HG03095 (cell line): ENCODE measurements around the gene RPS6KC1.
"Not testable (repeated sequence)": the region's sequence is repeated elsewhere in the genome, so short reads cannot be mapped to it uniquely, and the experiment has no call there.

Experiments used
- ATAC-seq: cut with Tn5 transposase; IDR thresholded peaks from one replicate; pipeline ENCODE4 v1.9.1; 2021; ENCODE audit warnings: moderate library complexity; ENCODE audit not compliant: unreplicated experiment

RPS6KC1 gene

GRCh38 chr1:213273546-213273945 lies 222.5 kb downstream of the RPS6KC1 start:
- ATAC-seq, result no peak

DNA sequence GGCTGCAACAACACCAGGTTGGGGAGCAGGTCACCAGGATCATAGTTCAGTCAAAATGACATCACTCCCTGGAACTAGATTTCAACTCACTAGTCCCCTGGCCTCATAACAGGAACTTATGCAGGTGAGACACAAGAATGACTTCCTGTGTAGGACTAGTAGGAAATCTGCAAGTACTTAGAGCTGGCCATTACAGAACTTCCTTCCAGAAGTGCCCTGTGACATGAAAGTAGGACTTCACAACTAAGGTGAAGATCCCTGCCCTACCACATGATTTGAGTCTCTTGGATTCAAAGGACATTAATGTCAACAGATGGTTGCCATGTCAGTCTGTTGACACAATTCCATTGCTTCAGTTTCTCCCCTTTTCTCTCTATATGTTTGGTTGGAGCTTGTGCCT lies 223.1 kb downstream of the RPS6KC1 start:
- ATAC-seq, result no peak

- ATAC-seq, result no peak
Measured at GRCh38 chr1:213275293-213275692, 224.3 kb downstream of the RPS6KC1 start.

DNA sequence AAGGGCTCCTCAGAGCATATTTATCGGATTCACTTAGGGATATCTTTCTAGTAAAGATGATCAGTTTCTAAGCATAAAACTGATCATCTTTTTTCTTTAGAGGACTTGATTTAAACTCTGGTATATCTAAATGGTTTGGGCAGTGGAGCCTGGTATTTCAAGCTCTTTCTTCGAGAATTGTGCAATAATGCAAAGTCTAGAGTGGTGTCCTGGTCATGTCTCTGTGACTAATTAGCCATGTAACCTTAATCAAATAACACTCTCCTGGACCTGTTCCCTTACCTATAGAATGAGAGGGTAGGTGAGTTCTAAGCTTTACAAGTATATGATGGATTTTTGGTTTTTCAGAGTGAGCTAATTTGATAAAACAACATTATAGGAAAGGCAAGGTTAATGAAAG lies 225.2 kb downstream of the RPS6KC1 start:
- no peak for ATAC-seq

DNA sequence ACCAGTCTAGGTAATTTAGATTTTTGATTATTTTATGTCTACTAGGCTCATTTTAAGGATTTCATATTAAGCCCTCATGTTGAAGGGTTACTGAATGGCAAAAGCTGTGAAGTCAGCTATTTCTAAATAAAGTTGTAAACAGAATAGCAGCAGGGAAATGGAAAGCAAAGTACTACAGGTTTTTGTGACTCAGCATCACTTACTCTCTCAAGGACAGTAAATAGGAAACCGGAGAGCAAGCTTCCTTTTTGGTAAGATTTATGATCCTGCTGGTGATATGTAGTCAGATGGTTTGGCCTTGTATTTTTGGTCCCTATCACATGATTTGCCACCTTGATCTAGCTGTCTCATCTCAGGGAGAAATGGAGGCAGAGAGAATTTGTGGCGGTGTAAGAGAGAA lies 226.0 kb downstream of the RPS6KC1 start:
- no peak for ATAC-seq

- ATAC-seq, result no peak
Measured at GRCh38 chr1:213279410-213279809, 228.4 kb downstream of the RPS6KC1 start.

- ATAC-seq, result no peak
Measured at GRCh38 chr1:213281640-213282301, 230.7 kb downstream of the RPS6KC1 start.

DNA sequence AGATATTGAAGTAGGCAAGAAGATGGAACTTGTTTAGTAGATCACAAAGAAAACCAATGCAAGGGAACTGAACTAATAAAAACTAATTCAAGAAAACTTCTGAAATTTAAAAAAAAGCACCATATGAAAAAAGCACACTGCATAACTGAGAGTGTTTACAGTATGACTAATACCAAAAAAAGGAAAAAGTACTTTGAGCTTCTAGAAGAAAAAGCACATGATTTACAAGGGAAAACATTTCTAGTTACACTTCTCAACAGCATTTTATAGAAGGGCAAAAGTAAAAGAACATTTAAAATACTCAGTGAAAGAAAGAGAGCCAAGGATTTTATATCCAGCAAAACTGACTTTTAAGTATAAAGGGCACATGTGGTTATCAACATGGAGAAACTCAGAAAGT lies 233.6 kb downstream of the RPS6KC1 start:
- ATAC-seq, result no peak

GRCh38 chr1:213286235-213286634 lies 235.2 kb downstream of the RPS6KC1 start:
- ATAC-seq, result no peak

DNA sequence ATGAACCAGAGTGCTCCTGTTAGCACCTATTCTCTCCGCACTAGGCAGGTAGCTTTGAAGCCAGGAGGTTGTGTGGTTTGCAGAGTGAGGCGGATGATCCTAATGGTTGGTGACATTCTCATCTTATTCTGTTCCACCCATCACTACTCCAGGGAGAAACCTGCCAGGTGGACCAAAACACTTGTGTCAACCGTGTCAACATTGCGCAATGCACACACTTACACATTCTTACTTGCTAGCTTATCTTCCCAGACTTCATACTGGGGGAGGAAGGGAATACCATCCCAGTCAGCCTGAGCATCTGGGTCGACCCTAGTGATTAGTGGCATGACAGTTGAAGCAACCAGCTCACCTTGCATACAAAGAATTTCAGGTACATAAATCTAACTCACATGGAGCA lies 236.9 kb downstream of the RPS6KC1 start:
- no peak for ATAC-seq

GRCh38 chr1:213291526-213291925 lies 240.5 kb downstream of the RPS6KC1 start:
- ATAC-seq, result no peak

DNA sequence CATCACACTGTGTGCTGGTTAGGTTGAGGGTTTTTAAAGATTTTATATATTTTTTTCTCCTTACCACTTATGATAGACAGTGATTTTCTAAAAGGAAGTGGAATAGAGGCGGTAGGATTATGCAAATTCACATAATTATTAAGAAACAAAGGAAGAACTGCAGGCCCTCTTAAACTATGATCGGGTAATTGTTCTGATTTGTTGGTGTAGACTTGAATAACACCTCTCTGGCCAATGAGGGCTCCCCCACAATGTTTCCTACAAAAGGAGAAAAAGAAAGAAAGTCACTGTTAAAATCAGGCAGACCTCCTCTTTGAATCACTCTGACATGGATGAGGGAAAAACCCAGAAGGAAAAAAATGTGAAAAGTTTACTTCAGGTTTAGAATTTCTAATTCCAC lies 241.6 kb downstream of the RPS6KC1 start:
- ATAC-seq, result no peak

- ATAC-seq, result no peak
Measured at GRCh38 chr1:213295860-213296259, 244.8 kb downstream of the RPS6KC1 start.

- no peak for ATAC-seq
Measured at GRCh38 chr1:213296558-213296957, 245.5 kb downstream of the RPS6KC1 start.

- ATAC-seq, result no peak
Measured at GRCh38 chr1:213297021-213297420, 246.0 kb downstream of the RPS6KC1 start.

DNA sequence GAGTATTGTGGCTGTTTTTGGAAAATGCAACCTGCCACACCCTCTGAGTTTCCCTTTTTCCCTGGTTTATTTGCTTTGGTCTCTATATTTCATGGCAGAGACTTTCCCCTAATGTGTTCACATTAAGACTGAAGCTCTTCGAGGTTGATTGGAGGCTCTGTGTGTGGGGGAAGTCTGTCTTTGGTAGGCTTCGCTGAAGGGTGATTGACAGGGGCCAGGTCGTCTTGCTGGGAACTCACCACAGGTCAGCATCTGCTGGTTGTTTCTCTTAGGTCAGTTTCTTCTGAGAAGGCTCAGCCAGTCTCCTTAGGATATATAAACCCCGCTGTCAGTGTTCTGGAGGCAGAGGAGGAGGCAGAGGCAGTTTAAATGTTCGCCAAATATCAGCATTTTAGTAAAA lies 249.4 kb downstream of the RPS6KC1 start:
- ATAC-seq, result no peak

DNA sequence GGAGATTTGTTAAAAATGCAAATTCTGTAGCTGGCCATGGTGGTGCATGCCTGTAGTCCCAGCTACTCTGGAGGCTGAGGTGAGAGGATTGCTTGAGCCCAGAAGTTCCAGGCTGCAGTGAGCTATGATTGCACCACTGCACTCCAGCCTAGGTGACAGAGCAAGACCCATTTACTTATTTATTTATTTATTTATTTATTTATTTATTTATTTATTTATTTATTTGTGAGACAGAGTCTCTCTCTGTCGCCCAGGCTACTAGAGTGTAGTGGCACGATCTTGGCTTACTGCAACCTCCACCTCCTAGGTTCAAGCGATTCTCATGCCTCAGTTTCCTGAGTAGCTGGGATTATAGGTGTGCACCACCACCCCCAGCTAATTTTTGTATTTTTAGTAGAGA lies 250.5 kb downstream of the RPS6KC1 start:
- not testable (repeated sequence) for ATAC-seq

GRCh38 chr1:213303286-213303685 lies 252.2 kb downstream of the RPS6KC1 start:
- no peak for ATAC-seq

DNA sequence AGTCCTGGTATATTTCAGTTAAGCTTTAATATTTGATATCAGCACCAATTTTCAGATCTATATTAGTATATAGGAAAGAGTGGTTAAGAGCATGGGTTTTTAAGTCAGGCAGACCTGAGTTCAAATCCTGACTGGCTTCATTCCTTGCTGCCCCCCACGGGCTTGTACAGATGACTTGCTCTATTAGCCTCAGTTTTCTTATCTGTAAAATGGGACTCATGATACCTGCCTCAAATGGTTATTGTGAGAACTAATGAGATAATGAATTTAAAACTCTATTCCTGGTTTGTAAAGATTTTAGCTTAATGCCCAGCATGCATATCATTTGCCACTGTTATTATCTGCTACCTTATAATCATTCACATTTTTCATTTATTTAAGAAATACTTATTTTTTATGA lies 264.5 kb downstream of the RPS6KC1 start:
- ATAC-seq, result no peak

DNA sequence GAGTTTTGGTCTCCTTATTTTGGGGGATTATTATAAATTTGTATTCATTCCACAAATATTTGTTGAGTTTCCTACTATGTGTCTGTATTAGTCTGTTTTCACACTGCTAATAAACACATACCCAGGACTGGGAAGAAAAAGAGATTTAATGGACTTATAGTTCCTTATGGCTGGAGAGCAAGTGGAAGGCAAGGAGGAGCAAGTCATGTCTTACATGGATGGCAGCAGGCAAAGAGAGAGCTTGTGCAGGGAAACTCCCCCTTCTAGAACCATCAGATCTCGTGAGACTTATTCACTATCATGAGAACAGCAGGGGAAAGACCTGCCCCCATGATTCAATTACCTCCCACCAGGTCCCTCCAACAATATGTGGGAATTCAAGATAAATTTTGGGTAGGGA lies 267.4 kb downstream of the RPS6KC1 start:
- ATAC-seq, result not testable (repeated sequence)

DNA sequence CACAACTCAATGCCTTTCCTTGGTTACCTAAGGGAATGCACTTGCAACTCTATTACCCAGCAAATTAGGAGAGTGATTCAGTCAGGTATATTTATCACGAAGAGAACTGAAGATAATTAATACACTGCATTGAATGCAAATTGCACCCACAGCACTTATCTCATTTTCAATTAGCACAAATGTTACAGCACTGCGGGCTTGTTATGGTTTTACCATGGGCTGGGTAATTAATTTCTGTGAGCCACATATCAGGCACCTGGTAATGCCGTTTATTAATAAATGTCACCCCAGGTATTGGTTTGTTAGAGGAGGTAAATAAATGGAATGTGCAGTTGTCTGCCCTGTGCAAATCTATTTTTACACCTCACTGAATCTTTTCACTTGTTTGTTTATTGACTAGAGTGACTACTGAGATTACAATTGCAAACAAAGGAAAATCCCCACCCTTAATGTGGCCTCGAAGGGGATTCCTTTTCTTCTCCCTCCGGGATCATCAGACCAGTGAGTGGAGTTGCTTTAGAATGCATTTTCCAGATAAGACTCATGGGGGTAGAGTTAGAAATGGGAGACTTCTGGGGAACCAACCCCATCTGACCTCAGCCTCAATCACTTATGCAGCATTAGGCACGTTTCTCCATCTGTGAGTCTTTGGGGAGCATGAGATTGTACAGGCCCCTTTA lies 269.3 kb downstream of the RPS6KC1 start:
- no peak for ATAC-seq
